Subcutaneous adipose tissue (tissue), 4 donors: ENCODE measurements around the gene SMARCC1. TPM values are rescaled to one million over a fixed set of nuclear protein-coding genes. Genes with fewer than 3 reads are reported as not detected.

Source experiments
- CTCF ChIP-seq: fragments of 450-650 bp; IDR thresholded peaks from one replicate; pipeline ENCODE4 v1.5.1; 2016; ENCODE audit warnings: low read depth, mild to moderate bottlenecking, control low read depth, antibody characterized with exemption, moderate library complexity
- total RNA-seq, 4 donors: library from RNA; depleted of rRNA; stranded (reverse); fragments of >200 nt; gene quantifications; one replicate each; pipeline ENCODE4 v1.1.0, GENCODE V29; 2016

Gene SMARCC1
- total RNA-seq, 4 donors from 2014 or later: 25.8 to 29.2 (median 26.1) TPM

- no peak for TF ChIP-seq CTCF
These were observed 21.2 kb upstream of the SMARCC1 start, which contains the start of gene DHX30 for GRCh38 chr3:47802734-47803479. Gene DHX30 (plus strand): TSS chr3:47803138. CDS start chr3:47810684, 7,546 bp downstream.

- TF ChIP-seq CTCF: no peak
These were observed 18.0 kb upstream of the SMARCC1 start for GRCh38 chr3:47799733-47800132.

GRCh38 chr3:47794544-47794943 lies 12.9 kb upstream of the SMARCC1 start:
- no peak for TF ChIP-seq CTCF

GRCh38 chr3:47792699-47793098 lies 11.0 kb upstream of the SMARCC1 start:
- no peak for TF ChIP-seq CTCF

GRCh38 chr3:47791193-47791855 lies 9.6 kb upstream of the SMARCC1 start:
- no peak for TF ChIP-seq CTCF

GRCh38 chr3:47783673-47784072 lies 2.0 kb upstream of the SMARCC1 start:
- no peak for TF ChIP-seq CTCF
